Osteoblast (primary cell): ENCODE measurements around the gene MAML2. TPM values are rescaled to one million over a fixed set of nuclear protein-coding genes. Genes with fewer than 3 reads are reported as not detected.

ENCODE experiments used
- DNase-seq: peaks from one replicate; pipeline ENCODE4 v3.0.0; 2011; ENCODE audit warnings: low spot score, mixed read lengths; ENCODE audit not compliant: insufficient read length; ENCODE audit errors: missing footprints
- H2AFZ ChIP-seq: 2 replicates; pipeline ENCODE4 v1.6.0; 2011; ENCODE audit warnings: mild to moderate bottlenecking, low read length
- H3K27ac ChIP-seq: 2 replicates; pipeline ENCODE4 v1.5.1; 2011; ENCODE audit warnings: mild to moderate bottlenecking, low read depth, low read length, moderate library complexity
- H3K27me3 ChIP-seq: 2 replicates; pipeline ENCODE4 v1.6.0; 2012; ENCODE audit warnings: mild to moderate bottlenecking, control low read depth, inconsistent platforms, low read length, moderate library complexity; ENCODE audit not compliant: insufficient read depth
- H3K36me3 ChIP-seq: 2 replicates; pipeline ENCODE4 v1.5.1; 2011; ENCODE audit warnings: mild to moderate bottlenecking, low read length, control low read depth, moderate library complexity; ENCODE audit not compliant: insufficient read depth
- H3K4me1 ChIP-seq: 2 replicates; pipeline ENCODE4 v1.5.1; 2011; ENCODE audit warnings: mild to moderate bottlenecking, low read length, control low read depth, moderate library complexity; ENCODE audit not compliant: insufficient read depth
- H3K4me2 ChIP-seq: 2 replicates; pipeline ENCODE4 v1.6.0; 2011; ENCODE audit warnings: mild to moderate bottlenecking, low read length; ENCODE audit not compliant: insufficient read depth
- H3K4me3 ChIP-seq: fragments of 200-600 bp; sonication (generic); 3 replicates; pipeline ENCODE4 v1.5.1; 2012; ENCODE audit warnings: mild to moderate bottlenecking, low read length, inconsistent platforms; ENCODE audit not compliant: insufficient read depth
- H3K79me2 ChIP-seq: 2 replicates; pipeline ENCODE4 v1.6.0; 2012; ENCODE audit warnings: mild to moderate bottlenecking, low read length, control low read depth, inconsistent platforms; ENCODE audit not compliant: insufficient read depth
- H3K9me3 ChIP-seq: 2 replicates; pipeline ENCODE4 v1.5.1; 2011; ENCODE audit warnings: low read depth, low read length, control low read depth
- H4K20me1 ChIP-seq: 2 replicates; pipeline ENCODE4 v1.6.0; 2012; ENCODE audit warnings: mild to moderate bottlenecking, low read length, control low read depth; ENCODE audit not compliant: insufficient read depth
- CTCF ChIP-seq: IDR thresholded peaks from 2 replicates; pipeline ENCODE4 v1.5.1; 2011; ENCODE audit warnings: mild to moderate bottlenecking, low read depth, low read length, moderate library complexity; ENCODE audit errors: extremely low read depth
- total RNA-seq: library from RNA; depleted of rRNA; stranded (reverse); fragments of >200 nt; gene quantifications from 2 replicates; pipeline ENCODE4 v1.2.3, GENCODE V29; 2012

MAML2 gene
- total RNA-seq, 1 donor: 17.4 TPM

- DNase-seq: no peak
- H3K4me1 ChIP-seq: peaks cover 67% of the 10 kb centered on the region
- no peak overlapping the region for H2AFZ ChIP-seq
Measured at GRCh38 chr11:96052921-96053651, 289.9 kb downstream of the MAML2 start.

GRCh38 chr11:96051820-96052219, 291.2 kb downstream of the MAML2 start:
- H3K27me3 ChIP-seq: no peaks in the 10 kb centered on the region
- peaks cover 65% of the 10 kb centered on the region for H3K4me1 ChIP-seq
- no peaks in the 10 kb centered on the region for H3K9me3 ChIP-seq
- no peak overlapping the region for H2AFZ ChIP-seq
- no peaks in the 10 kb centered on the region for H3K36me3 ChIP-seq
- H3K79me2 ChIP-seq: peaks cover 46% of the 10 kb centered on the region
- DNase-seq: no peak
- H4K20me1 ChIP-seq: no peaks in the 10 kb centered on the region
- peak overlapping the region; percentile 18 for H3K27ac ChIP-seq
- no peak for TF ChIP-seq CTCF
- no peak overlapping the region for H3K4me3 ChIP-seq
- no peak overlapping the region for H3K4me2 ChIP-seq

More at GRCh38 chr11:96052921-96053651, 289.9 kb downstream of the MAML2 start:
- Histone ChIP-seq H3K27me3 (no peaks in the 10 kb centered on the region), H3K36me3 (no peaks in the 10 kb centered on the region), H3K9me3 (no peaks in the 10 kb centered on the region), H3K27ac (peak overlapping the region; percentile 47), H3K79me2 (peaks cover 54% of the 10 kb centered on the region), H4K20me1 (no peaks in the 10 kb centered on the region), H3K4me3 (no peak overlapping the region), H3K4me2 (peak overlapping the region; percentile 45)
- TF ChIP-seq CTCF: no peak

- no peak for DNase-seq
- no peaks in the 10 kb centered on the region for H3K9me3 ChIP-seq
- peak overlapping the region; percentile 26 for H3K4me2 ChIP-seq
- H3K4me1 ChIP-seq: peaks cover 64% of the 10 kb centered on the region
- H3K27me3 ChIP-seq: no peaks in the 10 kb centered on the region
- peak; percentile 20 for TF ChIP-seq CTCF
- peaks cover 50% of the 10 kb centered on the region for H3K79me2 ChIP-seq
- H3K4me3 ChIP-seq: no peak overlapping the region
- H3K27ac ChIP-seq: peak overlapping the region; percentile 65
- H3K36me3 ChIP-seq: no peaks in the 10 kb centered on the region
- H4K20me1 ChIP-seq: no peaks in the 10 kb centered on the region
- H2AFZ ChIP-seq: no peak overlapping the region
Measured at GRCh38 chr11:96050435-96051182, 292.4 kb downstream of the MAML2 start.

DNA sequence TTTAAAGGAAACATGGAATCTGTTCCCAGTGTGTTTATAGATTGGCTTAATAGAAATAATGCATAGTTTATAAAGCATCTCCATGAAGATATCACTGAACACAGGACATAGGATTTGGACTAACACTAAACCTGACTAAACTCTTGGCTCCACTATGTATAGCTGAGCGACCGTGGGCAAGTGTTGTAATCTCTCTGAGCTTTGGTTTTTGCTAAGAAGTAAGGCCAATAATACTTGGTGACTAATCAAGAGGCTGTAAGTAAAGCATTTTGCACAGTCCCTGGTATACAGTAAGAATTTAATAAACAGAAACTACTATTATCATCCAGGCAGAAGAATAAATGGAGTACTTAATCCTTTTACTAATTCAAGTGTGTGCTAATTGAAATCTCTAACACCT, 293.6 kb downstream of the MAML2 start:
- H3K27ac ChIP-seq: peak overlapping the region; percentile 65
- TF ChIP-seq CTCF: no peak

More for the DNA sequence above, 293.6 kb downstream of the MAML2 start:
- Histone ChIP-seq H3K4me1 (peaks cover 55% of the 10 kb centered on the region), H3K9me3 (no peaks in the 10 kb centered on the region), H3K4me3 (no peak overlapping the region), H3K36me3 (no peaks in the 10 kb centered on the region), H3K79me2 (peaks cover 48% of the 10 kb centered on the region), H4K20me1 (no peaks in the 10 kb centered on the region), H3K27me3 (no peaks in the 10 kb centered on the region), H3K4me2 (no peak overlapping the region), H2AFZ (no peak overlapping the region)
- peak; percentile 86 for DNase-seq
